Measurements from ENCODE around the gene RASAL2. TPM values are rescaled to one million over a fixed set of nuclear protein-coding genes. Genes with fewer than 3 reads are reported as not detected.

The RASAL2 gene
- total and polyA plus RNA-seq, 10 donors: 0.42 to 24.4 (median 14.6) TPM

- no peaks in the 10 kb centered on the region for H3K9me3 ChIP-seq
- intact Hi-C loops (cut with DNase I; ENCODE audit: low total_unique reads): no loop called here
- H3K4me1 ChIP-seq: peaks cover 0 to 22% (median 6%) of the 10 kb centered on the region in 6 donors
- no peak for DNase-seq
- no peak overlapping the region for H3K27ac ChIP-seq
- H3K4me3 ChIP-seq: no peak overlapping the region
- no peaks in the 10 kb centered on the region for H3K27me3 ChIP-seq (replicated peaks in 1 of 7)
- 87 to 92% (median 90%) methylated on average over 3 of the region's 3 CpGs for WGBS, 5 donors
- H3K36me3 ChIP-seq: no peaks in the 10 kb centered on the region
- no peak for TF ChIP-seq POLR2AphosphoS5 (IDR thresholded peaks at IDR 0.05)
- no peak for TF ChIP-seq CTCF (IDR thresholded peaks at IDR 0.05 in 8 of 11, conservative IDR thresholded peaks at IDR 0.05 in 3 of 11)
Measured at GRCh38 chr1:178065250-178065649, 28.7 kb upstream of the RASAL2 start.

GRCh38 chr1:178066296-178066907, 27.5 kb upstream of the RASAL2 start:
- H3K4me1 ChIP-seq: peaks cover 0 to 11% (median 1%) of the 10 kb centered on the region in 6 donors
- no peaks in the 10 kb centered on the region for H3K27me3 ChIP-seq (replicated peaks in 1 of 7)
- no peaks in the 10 kb centered on the region for H3K9me3 ChIP-seq
- no peak for DNase-seq
- WGBS, 5 donors: 92 to 96% (median 94%) methylated on average over 8 of the region's 8 CpGs
- no peak overlapping the region for H3K27ac ChIP-seq
- intact Hi-C loops (cut with DNase I; ENCODE audit: low total_unique reads): no loop called here
- TF ChIP-seq POLR2A (IDR thresholded peaks at IDR 0.05) (no peak), POLR2AphosphoS5 (IDR thresholded peaks at IDR 0.05) (no peak), CTCF (IDR thresholded peaks at IDR 0.05 in 8 of 11, conservative IDR thresholded peaks at IDR 0.05 in 3 of 11) (no peak)
- no peaks in the 10 kb centered on the region for H3K36me3 ChIP-seq
- no peak overlapping the region for H3K4me3 ChIP-seq

- TF ChIP-seq CTCF (IDR thresholded peaks at IDR 0.05 in 8 of 11, conservative IDR thresholded peaks at IDR 0.05 in 3 of 11): no peak
- no peak for TF ChIP-seq POLR2A (IDR thresholded peaks at IDR 0.05)
- no peak for TF ChIP-seq POLR2AphosphoS5 (IDR thresholded peaks at IDR 0.05)
- no peak for DNase-seq
- Histone ChIP-seq H3K4me1 (peaks cover 0 to 11% (median 0%) of the 10 kb centered on the region in 6 donors), H3K36me3 (no peaks in the 10 kb centered on the region), H3K27me3 (replicated peaks in 1 of 7) (no peaks in the 10 kb centered on the region), H3K9me3 (no peaks in the 10 kb centered on the region), H3K4me3 (no peak overlapping the region), H3K27ac (peak overlapping the region in 1 of 8 donors; percentile 21)
- WGBS, 5 donors: 22 to 40% (median 28%) methylated on average over 6 of the region's 6 CpGs
- intact Hi-C loops (cut with DNase I; ENCODE audit: low total_unique reads): no loop called here
Measured at GRCh38 chr1:178066908-178067614, 26.8 kb upstream of the RASAL2 start.

DNA sequence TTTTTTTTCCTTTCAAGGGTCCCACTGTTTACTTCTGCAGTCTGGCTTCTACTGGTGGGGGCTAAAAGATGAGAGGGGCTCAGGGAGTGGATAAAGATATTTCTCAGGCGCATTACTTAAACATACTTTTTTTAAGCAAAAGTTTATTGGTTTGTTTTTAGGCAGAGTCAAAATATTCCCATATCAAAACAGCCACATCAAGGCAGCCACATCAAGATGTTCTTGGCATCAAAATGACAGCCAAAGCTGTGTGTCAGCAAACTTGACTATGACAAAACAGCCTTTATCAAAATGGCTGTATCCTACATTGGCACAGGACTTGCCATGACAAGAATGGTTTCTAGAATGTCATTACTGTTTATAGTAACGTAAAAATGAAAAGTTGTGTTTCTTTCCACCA, 22.1 kb upstream of the RASAL2 start:
- H3K4me1 ChIP-seq: peaks cover 0 to 7% (median 0%) of the 10 kb centered on the region in 6 donors
- TF ChIP-seq POLR2AphosphoS5 (IDR thresholded peaks at IDR 0.05) (no peak), CTCF (IDR thresholded peaks at IDR 0.05 in 8 of 11, conservative IDR thresholded peaks at IDR 0.05 in 3 of 11) (no peak), POLR2A (IDR thresholded peaks at IDR 0.05) (no peak)
- H3K4me3 ChIP-seq: no peak overlapping the region
- intact Hi-C loops (cut with DNase I; ENCODE audit: low total_unique reads): no loop called here
- H3K27me3 ChIP-seq (replicated peaks in 1 of 7): no peaks in the 10 kb centered on the region
- H3K9me3 ChIP-seq: peaks cover 0 to 3% (median 0%) of the 10 kb centered on the region in 8 donors
- 77 to 89% (median 86%) methylated on average over 2 of the region's 2 CpGs for WGBS, 5 donors
- H3K36me3 ChIP-seq: no peaks in the 10 kb centered on the region
- H3K27ac ChIP-seq: no peak overlapping the region
- DNase-seq: no peak

All from spleen (tissue), 11 donors.